HG02571 (cell line): ENCODE data around the gene MRPS7.
A peak's percentile ranks its signal among the peaks of the same experiment; 100 is the strongest.
"Not testable (repeated sequence)": the region's sequence is repeated elsewhere in the genome, so short reads cannot be mapped to it uniquely, and the experiment has no call there.

Experiments used
- ATAC-seq: cut with Tn5 transposase; IDR thresholded peaks from one replicate; pipeline ENCODE4 v1.9.1; 2021; ENCODE audit warnings: mild to moderate bottlenecking, moderate library complexity; ENCODE audit not compliant: unreplicated experiment

MRPS7 gene

DNA sequence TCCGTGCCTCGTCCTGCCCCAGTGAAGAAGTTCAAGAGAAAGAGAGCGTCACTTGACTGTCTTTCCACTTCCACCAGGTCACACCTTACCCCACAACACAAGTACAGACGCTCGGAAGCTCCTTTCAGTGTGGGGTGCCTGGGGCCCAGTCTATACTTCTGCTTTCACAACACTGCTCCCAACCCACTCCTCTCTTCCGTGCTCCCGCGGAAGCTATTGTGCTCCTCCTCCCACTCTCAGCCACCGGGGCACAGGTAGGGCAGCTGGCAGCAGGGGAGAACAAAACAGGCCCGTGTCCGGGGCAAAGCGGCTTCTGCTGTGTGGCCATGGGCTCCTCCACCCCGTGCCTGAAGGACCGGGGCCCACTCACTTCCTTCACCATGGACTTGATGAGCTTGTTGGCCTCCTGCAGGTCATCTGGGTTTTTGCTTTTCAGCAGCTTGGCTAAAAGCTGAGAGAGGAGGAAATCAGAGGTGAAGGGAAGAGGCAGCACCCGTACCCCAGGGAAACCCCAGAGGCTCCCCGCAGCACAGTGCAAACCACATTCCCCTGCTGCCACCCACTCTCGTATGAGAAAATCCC, 19.1 kb upstream of the MRPS7 start:
- ATAC-seq, result no peak

DNA sequence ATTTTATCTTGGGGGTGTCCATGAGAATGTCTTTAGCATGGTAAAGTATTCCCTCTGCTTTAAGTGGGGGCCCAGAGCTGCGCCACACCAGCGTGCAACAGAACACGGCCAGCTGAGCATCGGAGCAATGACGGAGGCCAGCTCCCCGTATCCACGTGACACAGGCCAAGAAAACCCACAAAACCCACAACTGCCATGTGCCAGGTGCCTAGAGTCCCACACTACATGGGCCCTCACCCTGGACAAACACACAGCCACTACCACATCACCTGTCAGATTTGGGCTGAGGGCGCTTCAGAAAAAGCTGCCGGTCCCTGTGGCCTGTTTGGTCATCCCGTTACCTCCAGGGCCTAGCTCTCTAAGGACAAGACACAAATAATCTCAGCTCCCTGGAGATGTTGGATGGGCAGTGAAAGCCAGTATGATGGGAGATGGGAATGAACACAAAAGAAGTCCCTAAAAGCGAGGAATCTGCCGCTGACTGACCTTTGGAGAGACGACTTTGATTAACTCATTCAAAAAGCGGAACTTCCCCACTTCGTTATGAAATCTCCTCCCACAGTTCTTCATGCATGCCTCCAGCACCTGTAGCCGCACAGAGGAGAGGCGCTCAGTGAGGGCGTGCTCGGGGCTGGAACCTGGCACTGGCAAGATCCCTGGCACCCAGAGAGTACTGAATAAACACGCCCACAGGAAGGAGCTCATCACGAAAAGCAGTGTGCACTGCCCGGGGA, 17.4 kb upstream of the MRPS7 start:
- no peak for ATAC-seq

DNA sequence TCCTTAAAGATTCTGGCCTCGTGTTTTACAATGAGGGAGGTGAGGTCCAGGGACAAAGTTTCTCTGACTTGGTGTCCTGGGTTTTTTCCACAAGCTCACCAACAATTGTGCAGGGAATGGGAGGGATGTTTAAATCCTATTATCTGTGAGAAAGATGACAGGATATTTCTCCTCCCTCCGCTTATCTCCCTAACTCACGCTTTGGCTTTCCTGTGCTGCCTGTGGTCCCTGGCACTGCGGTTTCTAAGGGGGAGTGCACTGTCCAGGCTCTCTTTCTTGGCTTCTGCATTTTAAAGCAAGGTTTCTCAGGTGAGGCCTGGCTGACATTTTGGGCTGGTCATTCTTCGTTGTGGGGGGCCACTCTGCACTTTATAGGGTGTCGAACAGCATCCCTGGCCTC, 16.7 kb upstream of the MRPS7 start:
- no peak for ATAC-seq

DNA sequence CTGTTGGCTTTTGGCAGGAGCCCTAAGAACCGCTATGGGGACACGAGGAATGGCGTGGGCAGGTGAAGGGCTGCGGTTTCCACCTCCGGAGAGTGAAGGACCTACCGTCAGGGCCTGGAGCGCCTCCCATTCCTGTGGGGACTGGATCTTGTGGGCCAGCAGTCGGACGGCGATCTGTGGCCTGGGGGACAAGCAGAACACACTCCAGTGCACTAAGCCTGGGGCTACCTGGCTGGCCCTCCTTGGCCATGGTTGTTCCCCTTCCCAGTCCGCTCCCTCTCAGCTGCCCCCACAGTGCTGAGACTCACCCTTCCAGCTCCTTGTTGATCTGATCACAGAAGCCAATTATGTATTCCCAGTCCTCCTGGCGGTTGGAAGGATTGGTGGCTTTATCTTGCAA, 15.3 kb upstream of the MRPS7 start:
- ATAC-seq, result no peak

DNA sequence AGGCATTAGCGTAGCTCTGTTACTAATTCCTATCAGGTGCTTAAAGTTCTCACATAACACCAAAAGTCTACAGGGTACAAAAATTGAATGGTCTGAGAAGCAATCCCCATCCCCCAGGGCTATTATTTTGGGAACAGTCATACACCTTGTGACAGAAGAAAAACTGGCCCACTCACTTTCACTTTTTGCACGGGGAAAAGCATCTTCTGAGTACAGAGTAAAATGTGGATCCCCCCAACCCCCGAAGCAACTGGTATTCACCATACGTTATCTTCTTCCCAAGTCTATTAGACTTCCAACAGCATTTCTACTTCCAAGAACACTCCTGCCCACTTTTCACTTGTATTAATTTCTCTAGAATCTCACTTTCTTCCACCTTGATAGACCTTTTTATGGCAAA, 12.1 kb upstream of the MRPS7 start:
- no peak for ATAC-seq

DNA sequence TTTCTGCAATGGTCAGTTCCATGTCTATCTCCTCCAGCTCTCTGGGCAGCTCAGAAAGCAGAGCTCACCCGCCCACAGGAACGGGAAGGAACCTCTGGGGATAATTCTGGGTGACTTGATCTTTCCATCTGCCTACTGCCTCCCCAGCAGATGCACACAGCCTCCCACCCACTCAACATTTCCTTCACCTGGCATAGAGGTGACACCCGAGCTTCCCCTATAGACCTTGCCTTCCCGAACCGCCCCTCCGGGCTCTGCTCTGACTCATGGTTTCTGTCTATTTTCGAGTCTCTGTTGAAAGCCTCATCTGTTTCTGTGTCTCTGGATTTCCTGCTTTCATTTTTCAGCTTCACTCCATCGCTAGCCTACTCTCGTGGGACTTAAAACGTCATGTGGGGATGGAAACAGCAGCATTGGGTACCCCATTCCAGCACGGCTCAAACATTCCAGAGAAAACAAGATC, 11.6 kb upstream of the MRPS7 start:
- peak; percentile 85 for ATAC-seq

DNA sequence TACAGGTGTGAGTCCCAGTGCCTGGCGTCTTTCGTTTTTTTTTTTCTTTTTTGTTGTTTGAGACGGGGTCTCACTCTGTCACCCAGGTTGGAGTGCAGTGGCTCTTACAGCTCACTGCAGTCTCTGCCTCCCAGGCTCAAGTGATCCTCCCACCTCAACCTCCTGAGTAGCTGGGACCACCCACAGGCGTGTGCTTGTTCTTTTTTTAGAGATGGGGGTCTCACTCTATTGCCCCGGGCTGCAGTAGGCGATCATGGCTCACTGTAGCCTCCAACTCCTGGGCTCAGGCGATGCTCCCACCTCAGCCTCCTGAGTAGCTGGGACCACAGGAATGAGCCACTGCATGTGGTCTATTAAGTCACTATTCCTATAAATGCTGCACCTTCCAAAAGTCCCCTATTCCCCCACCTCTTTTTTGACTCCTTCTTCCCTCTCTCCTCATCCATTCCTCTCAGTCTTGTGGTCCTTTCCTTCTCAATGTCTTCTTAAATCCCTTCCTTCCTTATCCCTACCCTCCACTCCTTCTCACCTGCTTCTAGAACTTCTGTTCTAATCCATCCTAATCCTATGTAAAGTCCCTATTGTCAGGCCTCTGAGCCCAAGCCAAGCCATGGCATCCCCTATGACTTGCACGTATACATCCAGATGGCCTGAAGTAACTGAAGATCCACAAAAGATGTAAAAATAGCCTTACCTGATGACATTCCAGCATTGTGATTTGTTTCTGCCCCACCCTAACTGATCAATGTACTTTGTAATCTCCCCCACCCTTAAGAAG, 9.5 kb upstream of the MRPS7 start:
- no peak for ATAC-seq

DNA sequence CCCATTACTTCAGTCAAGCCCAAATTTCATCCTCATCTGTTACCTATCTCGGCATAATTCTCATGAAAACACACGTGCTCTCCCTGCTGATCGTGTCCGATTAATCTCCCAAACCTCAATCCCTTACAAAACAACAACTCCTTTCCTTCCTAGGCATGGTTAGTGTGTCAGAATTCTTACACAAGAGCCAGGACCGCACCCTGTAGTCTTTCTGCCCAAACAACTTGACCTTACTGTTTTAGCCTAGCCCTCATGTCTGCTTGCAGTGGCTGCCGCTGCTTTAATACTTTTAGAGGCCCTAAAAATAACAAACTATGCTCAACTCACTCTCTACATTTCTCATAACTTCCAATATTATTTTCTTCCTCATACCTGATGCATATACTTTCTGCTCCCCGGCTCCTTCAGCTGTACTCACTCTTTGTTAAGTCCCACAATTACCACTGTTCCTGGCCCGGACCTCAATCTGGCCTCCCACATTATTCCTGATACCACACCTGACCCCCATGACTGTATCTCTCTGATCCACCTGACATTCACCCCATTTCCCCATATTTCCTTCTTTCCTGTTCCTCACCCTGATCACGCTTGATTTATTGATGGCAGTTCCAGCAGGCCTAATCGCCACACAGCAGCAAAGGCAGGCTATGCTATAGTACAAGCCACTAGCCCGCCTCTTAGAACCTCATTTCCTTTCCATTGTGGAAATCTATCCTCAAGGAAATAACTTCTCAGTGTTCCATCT, 5.6 kb upstream of the MRPS7 start:
- ATAC-seq, result not testable (repeated sequence)

- ATAC-seq, result not testable (repeated sequence)
Observed at GRCh38 chr17:75257228-75257627, 4.5 kb upstream of the MRPS7 start.

DNA sequence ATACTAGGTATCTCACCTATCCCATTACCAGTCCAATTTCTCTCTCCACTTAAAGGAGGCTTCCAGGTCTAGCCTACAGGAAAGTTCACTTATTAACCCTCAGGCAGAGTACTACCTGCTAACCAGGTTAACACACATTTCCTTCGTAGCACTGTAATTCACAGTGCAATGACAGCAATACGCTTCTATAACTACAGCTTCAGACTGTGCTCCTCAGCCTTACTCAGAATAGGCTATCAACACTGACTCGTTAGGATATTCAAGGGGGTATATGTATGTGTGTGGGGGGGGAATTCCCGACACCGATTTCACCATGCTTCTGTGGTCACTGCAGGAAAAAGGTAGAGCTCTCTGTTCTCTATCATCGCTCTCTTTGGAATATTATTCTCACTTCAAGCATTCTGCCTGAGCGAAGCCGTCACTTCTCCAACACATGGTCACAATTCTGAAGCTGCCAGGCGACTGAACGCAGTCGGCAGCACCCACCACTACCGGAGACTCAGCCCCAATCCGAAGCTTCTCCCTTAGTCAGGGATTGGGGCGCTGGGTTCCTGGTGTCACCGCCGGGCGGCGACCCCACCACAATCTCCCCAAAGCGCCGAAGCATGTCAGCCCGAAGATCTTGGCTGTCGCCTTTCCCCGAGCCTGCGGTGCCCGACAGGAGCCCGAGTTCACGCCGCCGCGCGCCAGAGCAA, 891 bp upstream of the MRPS7 start:
- peak; percentile 9 for ATAC-seq

GRCh38 chr17:75262112-75262606, 480 bp downstream of the MRPS7 start:
- no peak for ATAC-seq

DNA sequence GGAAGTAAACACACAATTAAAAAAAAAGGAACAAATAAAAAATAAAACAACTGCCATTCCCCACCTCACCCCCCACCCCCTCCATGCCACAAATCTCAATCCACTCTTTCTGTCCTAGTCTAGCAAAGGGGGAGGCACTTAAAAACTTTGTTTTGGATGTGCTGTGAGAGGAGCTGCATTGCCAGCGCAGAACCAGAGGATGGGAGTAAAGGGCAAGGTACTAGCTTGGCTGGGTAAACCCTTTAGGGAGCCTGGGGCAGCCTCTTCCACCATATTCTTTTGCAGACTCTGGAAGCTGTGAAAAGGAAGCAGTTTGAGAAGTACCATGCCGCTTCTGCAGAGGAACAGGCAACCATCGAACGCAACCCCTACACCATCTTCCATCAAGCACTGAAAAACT, 1.4 kb downstream of the MRPS7 start:
- no peak for ATAC-seq

- no peak for ATAC-seq
Observed at GRCh38 chr17:75265614-75266315, 4.1 kb downstream of the MRPS7 start.

- no peak for ATAC-seq
Observed at GRCh38 chr17:75266316-75267152, 4.9 kb downstream of the MRPS7 start.

DNA sequence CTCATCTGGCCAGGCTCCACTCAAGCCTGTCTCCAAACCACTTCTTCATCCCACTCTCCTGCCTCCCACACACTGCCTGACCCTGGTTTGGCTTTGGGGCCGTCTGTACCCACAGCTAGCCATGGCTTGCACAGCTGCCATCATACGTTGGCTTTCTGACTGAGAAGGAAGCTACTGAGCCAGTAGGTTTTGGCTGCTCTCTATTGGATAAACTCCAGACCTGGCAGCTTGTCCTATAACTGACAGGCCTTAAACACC, 5.4 kb downstream of the MRPS7 start:
- no peak for ATAC-seq

GRCh38 chr17:75267411-75268232, 5.9 kb downstream of the MRPS7 start:
- ATAC-seq, result no peak

DNA sequence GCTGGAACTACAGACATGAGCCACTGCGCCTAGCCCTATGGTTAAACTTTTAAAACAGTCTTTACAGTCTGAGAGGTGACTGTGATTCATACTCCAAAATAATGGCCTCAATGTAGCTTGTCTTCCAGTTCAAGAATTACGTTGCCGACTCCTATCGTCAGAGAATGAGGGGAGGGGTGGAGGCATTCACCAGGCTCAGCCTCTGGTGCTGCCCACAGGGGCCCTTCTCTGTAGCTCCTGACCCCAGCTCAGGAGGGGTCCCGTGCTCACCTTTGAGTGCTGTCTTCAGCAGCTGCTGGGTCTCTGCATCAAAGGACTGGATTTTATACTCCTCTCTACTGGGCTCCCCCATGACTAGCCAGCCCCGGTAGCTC, 8.2 kb downstream of the MRPS7 start:
- no peak for ATAC-seq

GRCh38 chr17:75270218-75270965, 8.7 kb downstream of the MRPS7 start:
- ATAC-seq, result peak; percentile 28
